Astrocyte (in vitro differentiated cells and primary cell): ENCODE data around the gene CDC42BPG. TPM values are rescaled to one million over a fixed set of nuclear protein-coding genes. Genes with fewer than 3 reads are reported as not detected.

Experiments
- DNase-seq: peaks from one replicate; pipeline ENCODE4 v3.0.0-alpha.2; 2010; ENCODE audit warnings: low read depth
- FAIRE-seq: peaks from 2 replicates; lab custom pipeline; 2011; peaks lifted over from hg19 to GRCh38; lab: Jason Lieb, UNC
- H2AFZ ChIP-seq: 2 replicates; pipeline ENCODE4 v1.6.0; 2012; ENCODE audit warnings: low read depth, low read length, inconsistent platforms
- H3K27ac ChIP-seq: 2 replicates; pipeline ENCODE4 v1.5.1; 2011; ENCODE audit warnings: low read depth, low read length, inconsistent platforms
- H3K27me3 ChIP-seq: 2 replicates; pipeline ENCODE4 v1.6.0; 2011; ENCODE audit warnings: low read length, inconsistent platforms; ENCODE audit not compliant: insufficient read depth
- H3K36me3 ChIP-seq: 2 replicates; pipeline ENCODE4 v1.5.1; 2011; ENCODE audit warnings: low read length, inconsistent platforms; ENCODE audit not compliant: insufficient read depth
- H3K4me1 ChIP-seq: 2 replicates; pipeline ENCODE4 v1.5.1; 2011; ENCODE audit warnings: low read length, inconsistent platforms; ENCODE audit not compliant: insufficient read depth
- H3K4me2 ChIP-seq: 2 replicates; pipeline ENCODE4 v1.6.0; 2012; ENCODE audit warnings: low read length, inconsistent platforms
- H3K4me3 ChIP-seq: 2 replicates; pipeline ENCODE4 v1.5.1; 2011; ENCODE audit warnings: low read depth, mild to moderate bottlenecking, low read length, inconsistent platforms; ENCODE audit not compliant: insufficient read depth
- H3K79me2 ChIP-seq: 2 replicates; pipeline ENCODE4 v1.6.0; 2012; ENCODE audit warnings: mild to moderate bottlenecking, low read length, inconsistent platforms; ENCODE audit not compliant: insufficient read depth
- H3K9ac ChIP-seq: 2 replicates; pipeline ENCODE4 v1.6.0; 2012; ENCODE audit warnings: mild to moderate bottlenecking, low read length, inconsistent platforms
- H3K9me3 ChIP-seq: 2 replicates; pipeline ENCODE4 v1.5.1; 2012; ENCODE audit warnings: low read depth, mild to moderate bottlenecking, low read length, inconsistent platforms; ENCODE audit not compliant: insufficient read depth
- H4K20me1 ChIP-seq: 2 replicates; pipeline ENCODE4 v1.6.0; 2012; ENCODE audit warnings: low read length, inconsistent platforms; ENCODE audit not compliant: insufficient read depth
- H3K27ac Mint-ChIP-seq: one replicate; pipeline ENCODE4 v1.8.0; 2021; ENCODE audit warnings: mild to moderate bottlenecking, mixed read lengths; ENCODE audit not compliant: unreplicated experiment
- H3K27me3 Mint-ChIP-seq: one replicate; pipeline ENCODE4 v1.8.0; 2021; ENCODE audit warnings: low read depth, mixed read lengths; ENCODE audit not compliant: unreplicated experiment
- H3K36me3 Mint-ChIP-seq: one replicate; pipeline ENCODE4 v1.8.0; 2021; ENCODE audit warnings: low read depth, mixed read lengths; ENCODE audit not compliant: unreplicated experiment
- H3K4me1 Mint-ChIP-seq: one replicate; pipeline ENCODE4 v1.8.0; 2021; ENCODE audit warnings: low read depth, mixed read lengths; ENCODE audit not compliant: unreplicated experiment
- H3K4me3 Mint-ChIP-seq: one replicate; pipeline ENCODE4 v1.8.0; 2021; ENCODE audit warnings: mild to moderate bottlenecking, moderate library complexity, mixed read lengths; ENCODE audit not compliant: unreplicated experiment
- H3K9me3 Mint-ChIP-seq: one replicate; pipeline ENCODE4 v1.8.0; 2021; ENCODE audit warnings: mild to moderate bottlenecking, mixed read lengths; ENCODE audit not compliant: unreplicated experiment
- EZH2 ChIP-seq: IDR thresholded peaks from 2 replicates; pipeline ENCODE4 v1.6.1; 2012; ENCODE audit warnings: mild to moderate bottlenecking, low read length, inconsistent platforms; ENCODE audit not compliant: insufficient read depth
- total RNA-seq: library from RNA; stranded (reverse); gene quantifications from 2 replicates; pipeline ENCODE4 v1.2.1, GENCODE V29; 2021
- TF ChIP-seq, protein P1 (sequence below): IDR thresholded peaks from 2 replicates; pipeline ENCODE4 v1.5.1; 2011; ENCODE audit warnings: low read depth, mild to moderate bottlenecking, inconsistent platforms, low read length, moderate library complexity; ENCODE audit not compliant: insufficient read depth

CDC42BPG gene
- total RNA-seq, 1 donor from 2014 or later = 4.6 TPM

DNA sequence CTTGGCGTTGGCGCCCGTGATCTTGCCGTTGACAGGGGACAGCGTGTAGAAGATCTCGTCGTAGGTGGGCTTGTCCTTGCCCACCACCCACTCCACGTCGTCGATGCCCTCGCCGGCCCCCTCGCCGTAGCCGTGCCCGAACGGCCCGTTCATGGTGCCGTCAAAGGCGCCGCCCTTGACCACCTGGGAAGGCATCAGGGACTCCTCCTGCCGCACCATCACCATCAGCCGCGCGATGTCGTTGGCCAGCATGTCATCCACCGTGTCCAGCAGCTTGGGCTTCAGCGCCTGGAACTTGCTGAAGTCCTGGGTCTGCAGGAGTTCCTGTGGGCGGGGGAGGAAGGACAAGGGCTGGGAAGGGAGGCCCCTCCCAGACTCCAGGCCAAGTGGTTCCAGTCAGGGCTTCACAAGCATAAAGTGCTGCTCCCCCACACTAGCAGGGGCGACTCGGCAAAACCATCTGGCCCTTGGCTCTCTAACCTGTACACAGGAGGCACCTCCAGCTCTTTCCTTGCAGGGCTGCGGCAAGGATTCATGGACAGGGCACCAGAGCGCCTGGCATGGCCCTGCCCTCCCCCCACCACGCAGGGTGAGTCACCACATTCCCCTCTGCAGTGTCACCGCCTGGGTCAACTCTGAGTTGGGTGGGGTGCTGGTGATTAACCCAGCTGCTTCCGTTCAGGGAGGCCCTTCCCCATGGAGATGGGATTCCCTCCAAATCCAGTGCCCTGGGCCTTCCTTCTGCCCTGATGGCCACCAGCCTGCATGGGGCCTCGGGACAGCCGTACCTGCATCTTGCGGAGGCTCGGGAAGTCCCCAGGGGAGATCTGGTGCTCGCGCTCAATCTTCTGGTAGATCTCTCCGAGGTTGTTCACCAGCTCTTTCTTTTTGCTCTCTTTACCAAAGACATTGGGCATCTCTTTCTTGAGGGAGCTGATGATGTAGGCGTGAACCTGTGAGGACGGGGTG lies 10.4 kb upstream of the CDC42BPG start:
- Histone ChIP-seq H3K27me3 (no peaks in the 10 kb centered on the region), H3K9me3 (no peaks in the 10 kb centered on the region), H3K4me3 (no peak overlapping the region), H2AFZ (no peak overlapping the region), H3K9ac (peak overlapping the region; percentile 57), H3K27ac (peak overlapping the region; percentile 86), H3K4me2 (peak overlapping the region; percentile 76), H3K4me1 (peaks cover 40% of the 10 kb centered on the region), H3K36me3 (peaks cover 7% of the 10 kb centered on the region), H3K79me2 (peaks cover 49% of the 10 kb centered on the region), H4K20me1 (peaks cover 12% of the 10 kb centered on the region)
- no peak for FAIRE-seq
- Mint-ChIP-seq H3K36me3 (peaks cover 12% of the 10 kb centered on the region), H3K27ac (peak overlapping the region; percentile 87), H3K4me3 (peak overlapping the region; percentile 69), H3K27me3 (no peaks in the 10 kb centered on the region), H3K4me1 (peaks cover 17% of the 10 kb centered on the region), H3K9me3 (no peaks in the 10 kb centered on the region)
- DNase-seq = peak; percentile 87
- no peak for TF ChIP-seq EZH2
- TF ChIP-seq, protein P1, sequence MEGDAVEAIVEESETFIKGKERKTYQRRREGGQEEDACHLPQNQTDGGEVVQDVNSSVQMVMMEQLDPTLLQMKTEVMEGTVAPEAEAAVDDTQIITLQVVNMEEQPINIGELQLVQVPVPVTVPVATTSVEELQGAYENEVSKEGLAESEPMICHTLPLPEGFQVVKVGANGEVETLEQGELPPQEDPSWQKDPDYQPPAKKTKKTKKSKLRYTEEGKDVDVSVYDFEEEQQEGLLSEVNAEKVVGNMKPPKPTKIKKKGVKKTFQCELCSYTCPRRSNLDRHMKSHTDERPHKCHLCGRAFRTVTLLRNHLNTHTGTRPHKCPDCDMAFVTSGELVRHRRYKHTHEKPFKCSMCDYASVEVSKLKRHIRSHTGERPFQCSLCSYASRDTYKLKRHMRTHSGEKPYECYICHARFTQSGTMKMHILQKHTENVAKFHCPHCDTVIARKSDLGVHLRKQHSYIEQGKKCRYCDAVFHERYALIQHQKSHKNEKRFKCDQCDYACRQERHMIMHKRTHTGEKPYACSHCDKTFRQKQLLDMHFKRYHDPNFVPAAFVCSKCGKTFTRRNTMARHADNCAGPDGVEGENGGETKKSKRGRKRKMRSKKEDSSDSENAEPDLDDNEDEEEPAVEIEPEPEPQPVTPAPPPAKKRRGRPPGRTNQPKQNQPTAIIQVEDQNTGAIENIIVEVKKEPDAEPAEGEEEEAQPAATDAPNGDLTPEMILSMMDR = no peak

DNA sequence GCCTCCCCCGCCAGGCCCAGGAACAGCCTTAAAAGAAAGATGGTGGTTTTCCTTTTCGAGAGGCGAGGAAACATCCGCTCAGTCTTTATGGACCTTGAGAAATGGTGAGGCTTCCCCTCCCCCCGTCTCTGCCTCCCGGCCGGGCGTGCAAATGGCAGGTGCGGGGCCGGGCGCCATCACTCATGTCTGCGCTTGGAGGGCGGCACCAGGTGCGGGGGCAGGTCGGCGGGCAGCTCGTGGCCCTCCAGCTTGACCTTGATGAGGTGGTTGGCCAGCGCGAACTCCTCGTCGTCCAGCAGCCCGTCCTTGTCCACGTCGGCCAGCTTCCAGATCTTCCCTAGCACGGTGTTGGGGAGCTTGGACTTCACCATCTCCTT lies 9.7 kb upstream of the CDC42BPG start:
- no peaks in the 10 kb centered on the region for H3K9me3 Mint-ChIP-seq
- H2AFZ ChIP-seq = no peak overlapping the region
- DNase-seq (no peak), FAIRE-seq (no peak)
- H3K27me3 ChIP-seq = no peaks in the 10 kb centered on the region
- peaks cover 44% of the 10 kb centered on the region for H3K79me2 ChIP-seq
- peaks cover 40% of the 10 kb centered on the region for H3K4me1 ChIP-seq
- H3K36me3 ChIP-seq = peaks cover 4% of the 10 kb centered on the region
- H3K9me3 ChIP-seq = no peaks in the 10 kb centered on the region
- peak overlapping the region; percentile 76 for H3K4me2 ChIP-seq
- H3K27ac ChIP-seq = peak overlapping the region; percentile 86
- TF ChIP-seq, protein P1 = no peak
- no peak for TF ChIP-seq EZH2
- H4K20me1 ChIP-seq = peaks cover 6% of the 10 kb centered on the region
- peak overlapping the region; percentile 87 for H3K27ac Mint-ChIP-seq
- H3K9ac ChIP-seq = peak overlapping the region; percentile 57
- no peak overlapping the region for H3K4me3 Mint-ChIP-seq
- H3K4me1 Mint-ChIP-seq = peaks cover 17% of the 10 kb centered on the region
- peaks cover 8% of the 10 kb centered on the region for H3K36me3 Mint-ChIP-seq
- H3K27me3 Mint-ChIP-seq = no peaks in the 10 kb centered on the region
- H3K4me3 ChIP-seq = no peak overlapping the region
